GM23338 (cell line): ENCODE data around the gene MUC13. TPM values are rescaled to one million over a fixed set of nuclear protein-coding genes. Genes with fewer than 3 reads are reported as not detected.

Source experiments
- ATAC-seq: fragments of 200-7000 bp; cut with Tn5 transposase; 3 replicates; pipeline ENCODE4 v1.9.1; 2020
- DNase-seq: peaks from one replicate; pipeline ENCODE4 v3.0.0-alpha.2; 2015; ENCODE audit warnings: low spot score
- H2AFZ ChIP-seq: fragments of 200-600 bp; sonication (generic); 2 replicates; pipeline ENCODE4 v1.8.0; 2016; ENCODE audit warnings: antibody characterized with exemption, mild to moderate bottlenecking, moderate library complexity
- H3F3A ChIP-seq: fragments of 200-600 bp; sonication (generic); replicated peaks from 2 replicates; pipeline ENCODE4 v1.8.0; 2017; ENCODE audit warnings: antibody characterized with exemption, mixed run types, low read depth
- H3K27ac ChIP-seq: fragments of 200-600 bp; sonication (generic); 2 replicates; pipeline ENCODE4 v1.6.1; 2016; ENCODE audit warnings: low read depth
- H3K27me3 ChIP-seq: fragments of 200-600 bp; sonication (generic); 2 replicates; pipeline ENCODE4 v1.8.0; 2016; ENCODE audit warnings: mild to moderate bottlenecking, mixed run types, moderate library complexity; ENCODE audit not compliant: insufficient read depth
- H3K36me3 ChIP-seq: fragments of 200-600 bp; sonication (generic); 2 replicates; pipeline ENCODE4 v1.8.0; 2016; ENCODE audit warnings: mild to moderate bottlenecking; ENCODE audit not compliant: insufficient read depth
- H3K4me1 ChIP-seq: fragments of 200-600 bp; sonication (generic); 2 replicates; pipeline ENCODE4 v1.8.0; 2016; ENCODE audit warnings: mild to moderate bottlenecking, moderate library complexity; ENCODE audit not compliant: insufficient read depth
- H3K4me2 ChIP-seq: fragments of 200-600 bp; sonication (generic); 2 replicates; pipeline ENCODE4 v1.7.1; 2017; ENCODE audit warnings: mixed run types
- H3K4me3 ChIP-seq: fragments of 200-600 bp; sonication (generic); 2 replicates; pipeline ENCODE4 v1.6.1; 2016; ENCODE audit warnings: mixed run types
- H3K79me2 ChIP-seq: fragments of 200-600 bp; sonication (generic); replicated peaks from 2 replicates; pipeline ENCODE4 v1.8.0; 2017; ENCODE audit warnings: mild to moderate bottlenecking; ENCODE audit not compliant: insufficient read depth
- H3K9me2 ChIP-seq: fragments of 200-600 bp; sonication (generic); 2 replicates; pipeline ENCODE4 v1.8.0; 2017; ENCODE audit not compliant: insufficient read depth
- H4K20me1 ChIP-seq: fragments of 200-600 bp; sonication (generic); replicated peaks from 2 replicates; pipeline ENCODE4 v1.8.0; 2017; ENCODE audit warnings: mild to moderate bottlenecking; ENCODE audit not compliant: insufficient read depth
- H3K27ac Mint-ChIP-seq: 2 replicates; pipeline ENCODE4 v1.8.0; 2020; ENCODE audit warnings: inconsistent platforms, mild to moderate bottlenecking, moderate library complexity, mixed read lengths
- H3K27me3 Mint-ChIP-seq: 3 replicates; pipeline ENCODE4 v1.8.0; 2022; ENCODE audit warnings: low read depth, mild to moderate bottlenecking, moderate library complexity, mixed read lengths, inconsistent platforms; ENCODE audit not compliant: insufficient read depth, poor library complexity
- H3K36me3 Mint-ChIP-seq: 3 replicates; pipeline ENCODE4 v1.8.0; 2021; ENCODE audit warnings: low read depth, mild to moderate bottlenecking, inconsistent platforms, moderate library complexity, mixed read lengths
- H3K4me1 Mint-ChIP-seq: 3 replicates; pipeline ENCODE4 v1.8.0; 2020; ENCODE audit warnings: mild to moderate bottlenecking, inconsistent platforms, mixed read lengths
- H3K4me3 Mint-ChIP-seq: 3 replicates; pipeline ENCODE4 v1.8.0; 2021; ENCODE audit warnings: moderate library complexity, mild to moderate bottlenecking, inconsistent platforms, mixed read lengths
- H3K9me3 Mint-ChIP-seq: 3 replicates; pipeline ENCODE4 v1.8.0; 2020; ENCODE audit warnings: moderate library complexity, mild to moderate bottlenecking, inconsistent platforms, mixed read lengths
- CREB1 ChIP-seq: fragments of 250-450 bp; sonication (Bioruptor Pico); IDR thresholded peaks from 2 replicates; pipeline ENCODE4 v1.5.0; 2020; ENCODE audit warnings: low read depth, mild to moderate bottlenecking, moderate library complexity
- EZH2 ChIP-seq: fragments of 200-600 bp; sonication (generic); IDR thresholded peaks from one replicate; pipeline ENCODE4 v1.8.0; 2017; ENCODE audit warnings: antibody characterized with exemption, mild to moderate bottlenecking, low read depth; ENCODE audit not compliant: unreplicated experiment
- EZH2phosphoT487 ChIP-seq: fragments of 200-600 bp; sonication (generic); IDR thresholded peaks from one replicate; pipeline ENCODE4 v1.8.1; 2018; ENCODE audit warnings: antibody characterized with exemption; ENCODE audit not compliant: unreplicated experiment
- JUNB ChIP-seq: IDR thresholded peaks from one replicate; pipeline ENCODE4 v1.6.1; 2016; ENCODE audit warnings: antibody characterized with exemption; ENCODE audit not compliant: unreplicated experiment
- NANOG ChIP-seq: IDR thresholded peaks from 2 replicates; pipeline ENCODE4 v1.6.1; 2016; ENCODE audit warnings: antibody characterized with exemption, borderline replicate concordance
- POLR2AphosphoS5 ChIP-seq: IDR thresholded peaks from 2 replicates; pipeline ENCODE4 v1.6.1; 2016; ENCODE audit warnings: antibody characterized with exemption, low read depth
- STAT1 ChIP-seq: IDR thresholded peaks from one replicate; pipeline ENCODE4 v1.6.1; 2016; ENCODE audit warnings: antibody characterized with exemption; ENCODE audit not compliant: unreplicated experiment
- ZNF114 ChIP-seq: fragments of 250-450 bp; sonication (Bioruptor Pico); IDR thresholded peaks from 2 replicates; pipeline ENCODE4 v1.5.0; 2020; ENCODE audit warnings: mild to moderate bottlenecking, moderate library complexity
- ZNF331 ChIP-seq: fragments of 250-450 bp; sonication (Bioruptor Pico); IDR thresholded peaks from 2 replicates; pipeline ENCODE4 v1.5.0; 2020; ENCODE audit warnings: low read depth, mild to moderate bottlenecking, moderate library complexity
- ZNF462 ChIP-seq: fragments of 250-450 bp; sonication (Bioruptor Pico); IDR thresholded peaks from 2 replicates; pipeline ENCODE4 v1.5.0; 2020; ENCODE audit warnings: mild to moderate bottlenecking, moderate library complexity
- polyA plus RNA-seq: library from polyadenylated mRNA; unstranded; fragments of >200 nt; fragmentation: Nextera tagmentation; extraction: Ambion mirVana; gene quantifications from 2 replicates; pipeline ENCODE4 v1.2.1, GENCODE V29; 2016
- total RNA-seq: library from RNA; depleted of rRNA; stranded (reverse); fragments of >200 nt; shearing (Covaris generic); gene quantifications from 2 replicates; pipeline ENCODE4 v1.2.3, GENCODE V29; 2014
- TF ChIP-seq, protein P1 (sequence below): IDR thresholded peaks from one replicate; pipeline ENCODE4 v1.6.1; 2018; ENCODE audit warnings: antibody characterized with exemption; ENCODE audit not compliant: unreplicated experiment
- TF ChIP-seq, protein P2 (sequence below): IDR thresholded peaks from 2 replicates; pipeline ENCODE4 v1.6.1; 2016; ENCODE audit warnings: antibody characterized with exemption
- TF ChIP-seq, protein P3 (sequence below), 2 experiments: fragments of 200-600 bp in 1 of 2; sonication (generic) in 1 of 2; conservative IDR thresholded peaks; 2 replicates each; pipeline versions ENCODE4 v1.5.1 to v1.6.1; 2016 to 2017; ENCODE audit warnings: antibody characterized with exemption in 2 of 2, low read depth in 2 of 2, mild to moderate bottlenecking in 2 of 2, moderate library complexity in 1 of 2

MUC13 gene
- total and polyA plus RNA-seq, 2 experiments from 2014 or later = not detected

DNA sequence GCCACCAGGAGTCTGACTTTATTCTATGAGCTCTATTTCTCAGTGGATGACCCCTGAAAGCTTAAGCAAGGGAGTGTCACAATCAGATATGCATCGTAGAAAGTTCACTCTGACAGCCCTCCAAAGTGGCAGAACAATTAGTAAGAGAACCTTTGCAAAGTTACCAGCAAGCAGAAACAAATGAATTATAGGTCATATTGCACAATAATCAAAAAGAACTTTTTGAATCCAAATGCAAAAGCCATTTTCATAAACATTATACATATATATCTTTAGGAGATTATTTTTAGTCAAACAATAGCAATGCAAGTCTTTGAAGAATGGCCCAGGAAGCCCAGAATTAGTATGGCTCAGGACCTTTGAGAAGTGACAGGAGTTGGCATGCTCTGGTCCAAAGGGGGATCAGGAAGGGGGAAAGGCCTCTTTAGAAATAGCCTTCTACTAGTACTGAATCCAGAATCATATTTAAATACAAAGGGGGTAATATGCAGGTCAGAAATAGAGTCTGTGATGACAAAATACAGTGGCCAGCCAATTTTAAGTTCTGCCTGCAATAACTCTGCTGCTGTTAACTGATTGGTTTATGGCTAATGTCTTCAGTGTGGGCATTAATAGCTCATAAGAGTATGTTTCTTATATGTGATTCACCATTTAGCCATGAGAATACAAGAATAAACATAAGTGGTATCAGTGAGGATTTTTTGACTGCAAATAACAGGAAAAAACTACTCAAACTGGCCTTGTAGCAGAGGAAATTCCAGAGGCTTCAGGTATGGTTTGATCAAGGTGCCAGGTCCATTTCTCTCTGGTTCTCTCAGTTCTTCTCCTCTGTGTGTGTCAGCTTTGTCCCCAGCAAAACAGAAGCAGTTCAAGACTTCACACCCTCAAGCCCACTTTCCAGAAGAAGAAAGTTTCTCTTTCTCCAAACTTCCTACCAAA, 30.4 kb downstream of the MUC13 start:
- Mint-ChIP-seq H3K36me3 (no peaks in the 10 kb centered on the region), H3K4me3 (no peak overlapping the region), H3K4me1 (peaks cover 14% of the 10 kb centered on the region), H3K27me3 (no peaks in the 10 kb centered on the region), H3K27ac (no peak overlapping the region), H3K9me3 (no peaks in the 10 kb centered on the region)
- no peak for DNase-seq
- ATAC-seq = no peak
- H4K20me1 ChIP-seq = no peaks in the 10 kb centered on the region
- no peaks in the 10 kb centered on the region for H3K79me2 ChIP-seq
- H3K4me2 ChIP-seq = no peak overlapping the region
- no peak overlapping the region for H2AFZ ChIP-seq
- H3K4me3 ChIP-seq = no peak overlapping the region
- H3K36me3 ChIP-seq = no peaks in the 10 kb centered on the region
- no peaks in the 10 kb centered on the region for H3F3A ChIP-seq
- H3K9me2 ChIP-seq = no peaks in the 10 kb centered on the region
- TF ChIP-seq, protein P1, sequence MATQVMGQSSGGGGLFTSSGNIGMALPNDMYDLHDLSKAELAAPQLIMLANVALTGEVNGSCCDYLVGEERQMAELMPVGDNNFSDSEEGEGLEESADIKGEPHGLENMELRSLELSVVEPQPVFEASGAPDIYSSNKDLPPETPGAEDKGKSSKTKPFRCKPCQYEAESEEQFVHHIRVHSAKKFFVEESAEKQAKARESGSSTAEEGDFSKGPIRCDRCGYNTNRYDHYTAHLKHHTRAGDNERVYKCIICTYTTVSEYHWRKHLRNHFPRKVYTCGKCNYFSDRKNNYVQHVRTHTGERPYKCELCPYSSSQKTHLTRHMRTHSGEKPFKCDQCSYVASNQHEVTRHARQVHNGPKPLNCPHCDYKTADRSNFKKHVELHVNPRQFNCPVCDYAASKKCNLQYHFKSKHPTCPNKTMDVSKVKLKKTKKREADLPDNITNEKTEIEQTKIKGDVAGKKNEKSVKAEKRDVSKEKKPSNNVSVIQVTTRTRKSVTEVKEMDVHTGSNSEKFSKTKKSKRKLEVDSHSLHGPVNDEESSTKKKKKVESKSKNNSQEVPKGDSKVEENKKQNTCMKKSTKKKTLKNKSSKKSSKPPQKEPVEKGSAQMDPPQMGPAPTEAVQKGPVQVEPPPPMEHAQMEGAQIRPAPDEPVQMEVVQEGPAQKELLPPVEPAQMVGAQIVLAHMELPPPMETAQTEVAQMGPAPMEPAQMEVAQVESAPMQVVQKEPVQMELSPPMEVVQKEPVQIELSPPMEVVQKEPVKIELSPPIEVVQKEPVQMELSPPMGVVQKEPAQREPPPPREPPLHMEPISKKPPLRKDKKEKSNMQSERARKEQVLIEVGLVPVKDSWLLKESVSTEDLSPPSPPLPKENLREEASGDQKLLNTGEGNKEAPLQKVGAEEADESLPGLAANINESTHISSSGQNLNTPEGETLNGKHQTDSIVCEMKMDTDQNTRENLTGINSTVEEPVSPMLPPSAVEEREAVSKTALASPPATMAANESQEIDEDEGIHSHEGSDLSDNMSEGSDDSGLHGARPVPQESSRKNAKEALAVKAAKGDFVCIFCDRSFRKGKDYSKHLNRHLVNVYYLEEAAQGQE = no peak
- TF ChIP-seq ZNF114 (CRISPR knock-in tag) = no peak
- no peak for TF ChIP-seq CREB1
- TF ChIP-seq EZH2phosphoT487 = no peak
- no peak for TF ChIP-seq EZH2
- TF ChIP-seq JUNB = no peak
- TF ChIP-seq, protein P2, sequence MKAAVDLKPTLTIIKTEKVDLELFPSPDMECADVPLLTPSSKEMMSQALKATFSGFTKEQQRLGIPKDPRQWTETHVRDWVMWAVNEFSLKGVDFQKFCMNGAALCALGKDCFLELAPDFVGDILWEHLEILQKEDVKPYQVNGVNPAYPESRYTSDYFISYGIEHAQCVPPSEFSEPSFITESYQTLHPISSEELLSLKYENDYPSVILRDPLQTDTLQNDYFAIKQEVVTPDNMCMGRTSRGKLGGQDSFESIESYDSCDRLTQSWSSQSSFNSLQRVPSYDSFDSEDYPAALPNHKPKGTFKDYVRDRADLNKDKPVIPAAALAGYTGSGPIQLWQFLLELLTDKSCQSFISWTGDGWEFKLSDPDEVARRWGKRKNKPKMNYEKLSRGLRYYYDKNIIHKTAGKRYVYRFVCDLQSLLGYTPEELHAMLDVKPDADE = no peak
- no peak for TF ChIP-seq POLR2AphosphoS5
- no peak for TF ChIP-seq STAT1
- TF ChIP-seq NANOG = no peak
- no peak for TF ChIP-seq ZNF462 (CRISPR knock-in tag)
- no peak for TF ChIP-seq ZNF331 (CRISPR knock-in tag)
- TF ChIP-seq, protein P3, sequence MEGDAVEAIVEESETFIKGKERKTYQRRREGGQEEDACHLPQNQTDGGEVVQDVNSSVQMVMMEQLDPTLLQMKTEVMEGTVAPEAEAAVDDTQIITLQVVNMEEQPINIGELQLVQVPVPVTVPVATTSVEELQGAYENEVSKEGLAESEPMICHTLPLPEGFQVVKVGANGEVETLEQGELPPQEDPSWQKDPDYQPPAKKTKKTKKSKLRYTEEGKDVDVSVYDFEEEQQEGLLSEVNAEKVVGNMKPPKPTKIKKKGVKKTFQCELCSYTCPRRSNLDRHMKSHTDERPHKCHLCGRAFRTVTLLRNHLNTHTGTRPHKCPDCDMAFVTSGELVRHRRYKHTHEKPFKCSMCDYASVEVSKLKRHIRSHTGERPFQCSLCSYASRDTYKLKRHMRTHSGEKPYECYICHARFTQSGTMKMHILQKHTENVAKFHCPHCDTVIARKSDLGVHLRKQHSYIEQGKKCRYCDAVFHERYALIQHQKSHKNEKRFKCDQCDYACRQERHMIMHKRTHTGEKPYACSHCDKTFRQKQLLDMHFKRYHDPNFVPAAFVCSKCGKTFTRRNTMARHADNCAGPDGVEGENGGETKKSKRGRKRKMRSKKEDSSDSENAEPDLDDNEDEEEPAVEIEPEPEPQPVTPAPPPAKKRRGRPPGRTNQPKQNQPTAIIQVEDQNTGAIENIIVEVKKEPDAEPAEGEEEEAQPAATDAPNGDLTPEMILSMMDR (conservative IDR thresholded peaks at IDR 0.05; ENCODE audit: low read depth in 2 of 2) = no peak
- H3K27ac ChIP-seq = no peak overlapping the region
- peaks cover 9% of the 10 kb centered on the region for H3K4me1 ChIP-seq
- no peaks in the 10 kb centered on the region for H3K27me3 ChIP-seq
